Activated CD8-positive, alpha-beta memory T cell treated with anti-CD3 and anti-CD28 coated beads, Interleukin-2, amount 50 U/mL, for 4 hours (primary cell): Measurements from ENCODE around the gene ATAD3C.
A peak's percentile ranks its signal among the peaks of the same experiment; 100 is the strongest.
"Not testable (repeated sequence)": the region's sequence is repeated elsewhere in the genome, so short reads cannot be mapped to it uniquely, and the experiment has no call there.

Source experiments
- DNase-seq: peaks from one replicate; pipeline ENCODE4 v3.0.0-alpha.2; 2020

Gene ATAD3C

GRCh38 chr1:1432274-1432950, 17.1 kb upstream of the ATAD3C start:
- DNase-seq, result no peak

- DNase-seq, result no peak
These were observed 16.3 kb upstream of the ATAD3C start for GRCh38 chr1:1432951-1433803.

GRCh38 chr1:1433804-1434130, 15.7 kb upstream of the ATAD3C start:
- peak; percentile 56 for DNase-seq

- no peak for DNase-seq
These were observed 15.2 kb upstream of the ATAD3C start for GRCh38 chr1:1434131-1434823.

- no peak for DNase-seq
These were observed 14.7 kb upstream of the ATAD3C start for GRCh38 chr1:1434824-1435105.

GRCh38 chr1:1435106-1435903, 14.2 kb upstream of the ATAD3C start, which contains the start of gene VWA1:
TSS of gene VWA1 (plus strand) at chr1:1435690. CDS start at chr1:1435749, 59 bp downstream.
- DNase-seq, result peak; percentile 72

GRCh38 chr1:1435911-1436629, 13.4 kb upstream of the ATAD3C start:
- no peak for DNase-seq

GRCh38 chr1:1436630-1437032, 12.9 kb upstream of the ATAD3C start:
- no peak for DNase-seq

- DNase-seq, result no peak
These were observed 12.2 kb upstream of the ATAD3C start for GRCh38 chr1:1437033-1437903.

GRCh38 chr1:1437904-1438376, 11.5 kb upstream of the ATAD3C start:
- DNase-seq, result no peak

GRCh38 chr1:1438531-1439381, 10.7 kb upstream of the ATAD3C start:
- DNase-seq, result no peak

GRCh38 chr1:1439546-1440261, 9.8 kb upstream of the ATAD3C start:
- DNase-seq, result no peak

- no peak for DNase-seq
These were observed 9.1 kb upstream of the ATAD3C start for GRCh38 chr1:1440262-1441001.

GRCh38 chr1:1441002-1441888, 8.2 kb upstream of the ATAD3C start:
- peak; percentile 67 for DNase-seq

GRCh38 chr1:1442069-1442770, 7.3 kb upstream of the ATAD3C start:
- DNase-seq, result no peak

GRCh38 chr1:1446631-1447030, 2.9 kb upstream of the ATAD3C start:
- not testable (repeated sequence) for DNase-seq

- not testable (repeated sequence) for DNase-seq
These were observed 1.1 kb downstream of the ATAD3C start for GRCh38 chr1:1450616-1451015.
